Mononuclear cell (primary cell): Measurements from ENCODE around the gene FOS. TPM values are rescaled to one million over a fixed set of nuclear protein-coding genes. Genes with fewer than 3 reads are reported as not detected.
"Not testable (repeated sequence)": the region's sequence is repeated elsewhere in the genome, so short reads cannot be mapped to it uniquely, and the experiment has no call there.

ENCODE experiments used
- H3K27me3 ChIP-seq: 2 replicates; pipeline ENCODE4 v1.6.0; 2011; ENCODE audit warnings: low read length, control low read depth; ENCODE audit not compliant: insufficient read depth
- H3K4me1 ChIP-seq: 2 replicates; pipeline ENCODE4 v1.5.1; 2011; ENCODE audit warnings: mild to moderate bottlenecking, low read length, control low read depth; ENCODE audit not compliant: insufficient read depth
- H3K4me3 ChIP-seq: 2 replicates; pipeline ENCODE4 v1.5.1; 2011; ENCODE audit warnings: mild to moderate bottlenecking, low read length, moderate library complexity
- H3K9me3 ChIP-seq: 2 replicates; pipeline ENCODE4 v1.5.1; 2011; ENCODE audit warnings: low read depth, mild to moderate bottlenecking, control low read depth, low read length
- total RNA-seq: library from RNA; depleted of rRNA; stranded (reverse); fragments of >200 nt; gene quantifications from one replicate; pipeline ENCODE4 v1.2.3, GENCODE V29; 2012

The FOS gene
- 2,138 TPM for total RNA-seq

DNA sequence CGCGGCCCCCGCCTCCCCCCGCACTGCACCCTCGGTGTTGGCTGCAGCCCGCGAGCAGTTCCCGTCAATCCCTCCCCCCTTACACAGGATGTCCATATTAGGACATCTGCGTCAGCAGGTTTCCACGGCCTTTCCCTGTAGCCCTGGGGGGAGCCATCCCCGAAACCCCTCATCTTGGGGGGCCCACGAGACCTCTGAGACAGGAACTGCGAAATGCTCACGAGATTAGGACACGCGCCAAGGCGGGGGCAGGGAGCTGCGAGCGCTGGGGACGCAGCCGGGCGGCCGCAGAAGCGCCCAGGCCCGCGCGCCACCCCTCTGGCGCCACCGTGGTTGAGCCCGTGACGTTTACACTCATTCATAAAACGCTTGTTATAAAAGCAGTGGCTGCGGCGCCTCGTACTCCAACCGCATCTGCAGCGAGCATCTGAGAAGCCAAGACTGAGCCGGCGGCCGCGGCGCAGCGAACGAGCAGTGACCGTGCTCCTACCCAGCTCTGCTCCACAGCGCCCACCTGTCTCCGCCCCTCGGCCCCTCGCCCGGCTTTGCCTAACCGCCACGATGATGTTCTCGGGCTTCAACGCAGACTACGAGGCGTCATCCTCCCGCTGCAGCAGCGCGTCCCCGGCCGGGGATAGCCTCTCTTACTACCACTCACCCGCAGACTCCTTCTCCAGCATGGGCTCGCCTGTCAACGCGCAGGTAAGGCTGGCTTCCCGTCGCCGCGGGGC is at the start of gene FOS:
Gene FOS, plus strand, starts transcription at position 407 of the 731 bp plus-strand sequence. Its CDS starts 155 bp downstream, at position 562.
- Histone ChIP-seq H3K4me1 (peaks cover 75% of the 10 kb centered on the region), H3K9me3 (no peaks in the 10 kb centered on the region), H3K27me3 (no peaks in the 10 kb centered on the region), H3K4me3 (peak within 1 kb of the TSS; percentile 82)

DNA sequence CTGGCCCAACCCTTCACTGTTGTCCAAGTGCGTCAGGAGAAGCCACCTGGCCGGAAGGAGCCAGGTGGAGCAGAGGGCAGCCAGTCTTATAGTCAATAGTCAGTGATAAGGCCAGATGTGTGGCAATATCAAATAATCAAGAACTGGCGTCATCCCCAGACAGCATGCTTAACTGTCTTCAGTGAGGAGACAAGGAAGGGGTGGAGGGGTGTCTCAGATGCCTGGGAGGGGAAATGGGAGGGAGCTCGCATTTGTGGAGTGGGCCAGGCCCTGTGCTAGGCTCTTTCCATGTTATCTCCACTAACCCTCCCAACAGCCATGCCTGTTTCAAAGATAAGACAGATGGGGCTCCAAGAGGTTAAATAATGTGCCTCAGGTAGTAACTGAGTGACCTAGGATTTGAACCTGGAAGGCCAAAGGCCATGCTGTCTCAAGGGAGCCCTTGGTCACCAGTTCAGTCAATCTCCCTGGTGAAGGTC is 48.9 kb upstream of the FOS start:
- Histone ChIP-seq H3K27me3 (no peaks in the 10 kb centered on the region), H3K4me1 (peaks cover 66% of the 10 kb centered on the region), H3K9me3 (no peaks in the 10 kb centered on the region), H3K4me3 (no peak overlapping the region)

DNA sequence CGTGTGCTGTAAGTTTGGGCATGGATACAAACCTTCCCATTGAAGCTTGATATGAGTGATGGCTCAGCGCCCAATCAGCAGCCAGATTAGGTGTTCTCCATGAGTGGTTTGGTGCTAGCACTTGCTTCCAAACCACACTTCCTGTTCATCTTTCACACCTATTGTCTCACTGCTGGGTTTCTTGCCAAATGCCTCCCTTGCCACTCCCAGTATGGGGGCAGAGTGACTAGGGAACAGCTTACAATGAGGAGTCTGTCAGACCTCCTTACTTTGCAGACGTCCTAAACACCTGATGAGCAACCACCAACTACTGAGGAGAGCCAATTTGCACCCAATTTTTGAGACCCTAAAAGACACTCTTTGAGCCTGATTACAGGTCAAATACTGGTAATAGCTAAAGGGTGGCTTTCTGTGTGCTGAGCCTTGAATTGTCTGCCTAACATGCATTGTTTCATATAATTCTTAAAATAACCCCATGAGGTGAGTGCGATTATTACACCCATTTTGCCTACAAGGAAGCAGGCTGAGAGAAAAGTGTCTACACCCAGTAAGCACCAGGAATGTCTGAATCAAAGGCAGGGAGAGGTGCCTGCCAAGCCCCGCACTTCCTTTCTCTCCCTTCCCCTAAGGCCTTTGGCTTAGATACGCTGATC is 48.4 kb upstream of the FOS start:
- H3K27me3 ChIP-seq = no peaks in the 10 kb centered on the region
- no peaks in the 10 kb centered on the region for H3K9me3 ChIP-seq
- H3K4me1 ChIP-seq = peaks cover 71% of the 10 kb centered on the region
- no peak overlapping the region for H3K4me3 ChIP-seq

DNA sequence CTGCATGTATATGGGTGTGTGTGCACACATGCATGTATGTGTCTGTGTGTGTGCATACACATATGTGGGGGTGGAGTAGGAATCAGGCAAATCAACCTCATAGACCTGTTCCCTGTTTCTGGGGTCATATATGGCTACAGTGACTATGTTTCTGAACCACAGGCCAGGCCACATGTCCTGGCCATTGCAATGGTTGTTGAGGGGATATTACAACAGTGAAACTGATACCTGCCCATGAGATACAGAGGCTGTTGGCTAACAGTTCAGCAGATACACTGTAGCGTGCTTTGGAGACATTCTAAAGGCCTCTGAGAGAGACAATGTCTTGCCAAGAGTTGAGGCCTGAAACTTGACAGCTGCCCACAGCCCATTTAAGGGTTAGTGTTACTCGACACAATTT is 47.3 kb upstream of the FOS start:
- Histone ChIP-seq H3K9me3 (no peaks in the 10 kb centered on the region), H3K27me3 (no peaks in the 10 kb centered on the region), H3K4me1 (peaks cover 82% of the 10 kb centered on the region), H3K4me3 (no peak overlapping the region)

GRCh38 chr14:75232191-75232590 is 46.4 kb upstream of the FOS start:
- H3K27me3 ChIP-seq = no peaks in the 10 kb centered on the region
- H3K4me1 ChIP-seq = peaks cover 90% of the 10 kb centered on the region
- H3K4me3 ChIP-seq = no peak overlapping the region
- H3K9me3 ChIP-seq = no peaks in the 10 kb centered on the region

GRCh38 chr14:75232597-75232996 is 46.0 kb upstream of the FOS start:
- Histone ChIP-seq H3K4me3 (no peak overlapping the region), H3K4me1 (peaks cover 94% of the 10 kb centered on the region), H3K27me3 (no peaks in the 10 kb centered on the region), H3K9me3 (no peaks in the 10 kb centered on the region)

DNA sequence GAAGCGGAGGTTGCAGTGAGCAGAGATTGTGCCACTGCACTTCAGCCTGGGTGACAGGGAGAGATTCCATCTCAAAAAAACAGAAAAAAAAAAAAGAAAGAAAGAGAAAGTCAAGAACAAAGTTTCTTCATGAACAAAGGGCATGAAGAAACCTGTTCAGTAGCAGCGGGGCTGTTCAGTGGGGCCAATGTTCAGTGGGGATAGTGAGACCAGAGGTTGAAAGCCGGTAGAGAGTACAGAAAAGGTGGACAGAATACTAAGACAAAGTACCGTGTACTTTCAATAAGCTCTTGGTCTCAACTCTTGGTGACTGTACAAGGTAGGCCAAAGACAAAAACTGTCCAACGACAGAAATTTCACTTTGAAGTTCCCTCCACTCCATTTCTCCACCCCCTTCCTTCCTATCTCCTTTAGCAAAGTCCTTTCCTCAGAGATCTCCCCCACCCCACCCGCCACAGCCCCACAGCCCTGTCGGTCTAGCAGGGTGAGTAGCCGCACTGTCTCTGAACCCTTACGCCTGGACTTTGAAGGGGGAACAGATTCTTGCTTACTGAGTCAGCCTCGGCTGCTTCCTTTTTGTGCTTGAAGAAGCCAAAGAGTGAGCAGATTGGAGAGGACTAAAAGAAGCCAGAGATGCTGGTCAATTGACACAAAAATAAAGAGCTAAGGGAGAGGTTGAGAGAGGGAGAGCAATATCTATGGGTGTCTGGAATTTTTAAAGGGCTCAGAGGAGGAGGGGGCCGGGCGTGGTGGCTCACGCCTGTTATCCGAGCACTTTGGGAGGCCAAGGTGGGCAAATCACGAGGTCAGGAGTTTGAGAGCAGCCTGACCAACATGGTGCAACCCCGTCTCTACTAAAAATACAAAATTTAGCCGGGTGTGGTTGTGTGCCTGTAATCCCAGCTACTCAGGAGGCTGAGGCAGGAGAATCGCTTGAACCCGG is 44.2 kb upstream of the FOS start:
- H3K4me3 ChIP-seq = no peak overlapping the region
- H3K9me3 ChIP-seq = no peaks in the 10 kb centered on the region
- H3K27me3 ChIP-seq = no peaks in the 10 kb centered on the region
- peaks cover 77% of the 10 kb centered on the region for H3K4me1 ChIP-seq

GRCh38 chr14:75235198-75235597 is 43.4 kb upstream of the FOS start:
- H3K9me3 ChIP-seq, H3K4me3 ChIP-seq, H3K27me3 ChIP-seq: not testable (repeated sequence)
- H3K4me1 ChIP-seq = peaks cover 70% of the 10 kb centered on the region

GRCh38 chr14:75236467-75236866 is 42.2 kb upstream of the FOS start:
- no peaks in the 10 kb centered on the region for H3K9me3 ChIP-seq
- H3K27me3 ChIP-seq = no peaks in the 10 kb centered on the region
- H3K4me3 ChIP-seq = no peak overlapping the region
- H3K4me1 ChIP-seq = peaks cover 57% of the 10 kb centered on the region

DNA sequence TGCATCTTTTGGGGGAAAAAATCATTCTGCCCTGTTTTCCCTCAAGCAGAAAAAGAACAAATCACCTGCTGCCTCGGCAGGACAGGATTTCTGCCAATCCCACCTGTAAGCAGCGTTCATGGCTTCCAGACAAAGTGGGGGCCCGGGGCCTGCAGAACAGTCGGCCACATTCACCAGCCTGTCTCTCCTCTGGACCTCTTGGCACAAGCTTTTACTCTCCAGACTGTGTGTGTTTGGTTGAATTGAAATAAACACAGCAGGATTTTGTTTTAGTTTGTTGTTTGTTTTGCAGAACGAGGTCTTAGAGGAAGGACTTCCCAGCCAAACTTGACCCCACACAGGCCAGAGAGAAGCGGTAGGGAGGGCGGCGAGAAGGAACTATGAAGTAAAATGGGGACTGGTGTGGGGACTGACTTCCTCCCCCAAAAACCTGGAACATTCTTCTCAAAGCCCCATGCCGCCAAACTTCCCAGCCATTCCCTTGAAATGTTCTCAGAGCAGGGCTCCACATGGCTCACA is 41.7 kb upstream of the FOS start:
- H3K4me3 ChIP-seq = no peak overlapping the region
- no peaks in the 10 kb centered on the region for H3K9me3 ChIP-seq
- H3K4me1 ChIP-seq = peaks cover 55% of the 10 kb centered on the region
- no peaks in the 10 kb centered on the region for H3K27me3 ChIP-seq

DNA sequence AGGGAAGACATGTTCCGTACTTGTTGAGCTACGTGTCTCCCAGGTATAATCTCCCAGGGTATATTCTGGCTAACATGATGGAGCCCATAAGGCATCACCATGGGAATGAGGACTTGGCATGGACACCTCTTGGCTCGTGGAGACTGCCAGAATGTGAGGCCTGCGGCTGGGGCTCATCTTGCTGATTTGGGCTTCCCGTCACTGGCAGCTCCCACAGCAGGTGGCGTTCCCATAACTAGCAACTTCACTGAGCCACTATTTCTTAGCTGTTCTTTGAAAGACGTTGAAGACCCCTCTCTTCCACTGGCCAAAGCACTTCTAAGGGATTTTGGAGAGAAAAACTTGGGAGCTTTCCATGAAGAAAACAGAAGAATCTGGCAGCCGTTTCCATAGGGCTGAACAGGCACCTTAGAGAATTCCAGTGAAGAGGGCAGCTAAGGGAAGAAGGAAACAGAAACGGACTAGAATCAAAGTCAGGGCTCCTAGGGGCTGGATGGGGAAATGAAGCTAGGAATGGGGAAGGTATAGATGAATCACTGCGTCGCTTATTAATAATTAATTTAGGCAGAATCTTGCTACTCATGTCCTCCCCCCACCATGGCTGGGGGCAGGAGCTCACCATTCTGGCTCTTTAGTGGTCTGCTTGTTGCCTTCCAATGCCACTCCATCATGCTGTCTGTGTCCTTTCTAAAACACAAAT is 39.7 kb upstream of the FOS start:
- Histone ChIP-seq H3K27me3 (no peaks in the 10 kb centered on the region), H3K4me1 (peaks cover 37% of the 10 kb centered on the region), H3K4me3 (no peak overlapping the region), H3K9me3 (no peaks in the 10 kb centered on the region)

- peaks cover 18% of the 10 kb centered on the region for H3K4me1 ChIP-seq
- H3K27me3 ChIP-seq = no peaks in the 10 kb centered on the region
- no peak overlapping the region for H3K4me3 ChIP-seq
- no peaks in the 10 kb centered on the region for H3K9me3 ChIP-seq
Observed at GRCh38 chr14:75240781-75241180, 37.8 kb upstream of the FOS start.

- H3K9me3 ChIP-seq = no peaks in the 10 kb centered on the region
Observed at GRCh38 chr14:75242546-75243273, 35.9 kb upstream of the FOS start.

DNA sequence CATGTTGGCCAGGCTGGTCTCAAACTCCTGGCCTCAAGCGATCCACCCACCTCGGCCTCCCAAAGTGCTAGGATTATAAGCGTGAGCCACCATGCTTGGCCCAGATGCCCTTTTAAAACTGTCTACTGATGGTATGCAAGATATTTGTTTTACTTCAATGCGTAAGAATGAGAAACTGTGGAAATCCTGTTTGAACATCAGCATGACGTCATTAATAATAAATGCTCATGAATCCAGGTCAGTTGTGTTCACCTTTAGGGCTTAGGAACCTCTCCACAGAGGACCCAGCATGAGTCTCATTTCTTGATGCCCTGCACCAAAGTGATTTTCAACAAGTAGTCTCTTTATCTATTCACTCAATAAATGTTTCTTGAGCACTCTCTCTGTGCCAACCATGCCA is 34.5 kb upstream of the FOS start:
- H3K4me1 ChIP-seq = peaks cover 29% of the 10 kb centered on the region
- no peak overlapping the region for H3K4me3 ChIP-seq
- H3K9me3 ChIP-seq = no peaks in the 10 kb centered on the region
- no peaks in the 10 kb centered on the region for H3K27me3 ChIP-seq

More at GRCh38 chr14:75242546-75243273, 35.9 kb upstream of the FOS start:
- Histone ChIP-seq H3K27me3 (no peaks in the 10 kb centered on the region), H3K4me3 (no peak overlapping the region), H3K4me1 (peaks cover 14% of the 10 kb centered on the region)
